GM23338 (cell line): ENCODE results near the gene HLA-F. TPM values are rescaled to one million over a fixed set of nuclear protein-coding genes. Genes with fewer than 3 reads are reported as not detected.

Experiments used
- ATAC-seq: fragments of 200-7000 bp; cut with Tn5 transposase; 3 replicates; pipeline ENCODE4 v1.9.1; 2020
- DNase-seq: peaks from one replicate; pipeline ENCODE4 v3.0.0-alpha.2; 2015; ENCODE audit warnings: low spot score
- H2AFZ ChIP-seq: fragments of 200-600 bp; sonication (generic); 2 replicates; pipeline ENCODE4 v1.8.0; 2016; ENCODE audit warnings: antibody characterized with exemption, mild to moderate bottlenecking, moderate library complexity
- H3F3A ChIP-seq: fragments of 200-600 bp; sonication (generic); replicated peaks from 2 replicates; pipeline ENCODE4 v1.8.0; 2017; ENCODE audit warnings: antibody characterized with exemption, mixed run types, low read depth
- H3K27ac ChIP-seq: fragments of 200-600 bp; sonication (generic); 2 replicates; pipeline ENCODE4 v1.6.1; 2016; ENCODE audit warnings: low read depth
- H3K27me3 ChIP-seq: fragments of 200-600 bp; sonication (generic); 2 replicates; pipeline ENCODE4 v1.8.0; 2016; ENCODE audit warnings: mild to moderate bottlenecking, mixed run types, moderate library complexity; ENCODE audit not compliant: insufficient read depth
- H3K36me3 ChIP-seq: fragments of 200-600 bp; sonication (generic); 2 replicates; pipeline ENCODE4 v1.8.0; 2016; ENCODE audit warnings: mild to moderate bottlenecking; ENCODE audit not compliant: insufficient read depth
- H3K4me1 ChIP-seq: fragments of 200-600 bp; sonication (generic); 2 replicates; pipeline ENCODE4 v1.8.0; 2016; ENCODE audit warnings: mild to moderate bottlenecking, moderate library complexity; ENCODE audit not compliant: insufficient read depth
- H3K4me2 ChIP-seq: fragments of 200-600 bp; sonication (generic); 2 replicates; pipeline ENCODE4 v1.7.1; 2017; ENCODE audit warnings: mixed run types
- H3K4me3 ChIP-seq: fragments of 200-600 bp; sonication (generic); 2 replicates; pipeline ENCODE4 v1.6.1; 2016; ENCODE audit warnings: mixed run types
- H3K79me2 ChIP-seq: fragments of 200-600 bp; sonication (generic); replicated peaks from 2 replicates; pipeline ENCODE4 v1.8.0; 2017; ENCODE audit warnings: mild to moderate bottlenecking; ENCODE audit not compliant: insufficient read depth
- H3K9me2 ChIP-seq: fragments of 200-600 bp; sonication (generic); 2 replicates; pipeline ENCODE4 v1.8.0; 2017; ENCODE audit not compliant: insufficient read depth
- H4K20me1 ChIP-seq: fragments of 200-600 bp; sonication (generic); replicated peaks from 2 replicates; pipeline ENCODE4 v1.8.0; 2017; ENCODE audit warnings: mild to moderate bottlenecking; ENCODE audit not compliant: insufficient read depth
- H3K27ac Mint-ChIP-seq: 2 replicates; pipeline ENCODE4 v1.8.0; 2020; ENCODE audit warnings: inconsistent platforms, mild to moderate bottlenecking, moderate library complexity, mixed read lengths
- H3K27me3 Mint-ChIP-seq: 3 replicates; pipeline ENCODE4 v1.8.0; 2022; ENCODE audit warnings: low read depth, mild to moderate bottlenecking, moderate library complexity, mixed read lengths, inconsistent platforms; ENCODE audit not compliant: insufficient read depth, poor library complexity
- H3K36me3 Mint-ChIP-seq: 3 replicates; pipeline ENCODE4 v1.8.0; 2021; ENCODE audit warnings: low read depth, mild to moderate bottlenecking, inconsistent platforms, moderate library complexity, mixed read lengths
- H3K4me1 Mint-ChIP-seq: 3 replicates; pipeline ENCODE4 v1.8.0; 2020; ENCODE audit warnings: mild to moderate bottlenecking, inconsistent platforms, mixed read lengths
- H3K4me3 Mint-ChIP-seq: 3 replicates; pipeline ENCODE4 v1.8.0; 2021; ENCODE audit warnings: moderate library complexity, mild to moderate bottlenecking, inconsistent platforms, mixed read lengths
- H3K9me3 Mint-ChIP-seq: 3 replicates; pipeline ENCODE4 v1.8.0; 2020; ENCODE audit warnings: moderate library complexity, mild to moderate bottlenecking, inconsistent platforms, mixed read lengths
- CREB1 ChIP-seq: fragments of 250-450 bp; sonication (Bioruptor Pico); IDR thresholded peaks from 2 replicates; pipeline ENCODE4 v1.5.0; 2020; ENCODE audit warnings: low read depth, mild to moderate bottlenecking, moderate library complexity
- CTCF ChIP-seq, 2 experiments: fragments of 200-600 bp in 1 of 2; sonication (generic) in 1 of 2; conservative IDR thresholded peaks; 2 replicates each; pipeline versions ENCODE4 v1.5.1 to v1.6.1; 2016 to 2017; ENCODE audit warnings: antibody characterized with exemption in 2 of 2, low read depth in 2 of 2, mild to moderate bottlenecking in 2 of 2, moderate library complexity in 1 of 2
- EZH2 ChIP-seq: fragments of 200-600 bp; sonication (generic); IDR thresholded peaks from one replicate; pipeline ENCODE4 v1.8.0; 2017; ENCODE audit warnings: antibody characterized with exemption, mild to moderate bottlenecking, low read depth; ENCODE audit not compliant: unreplicated experiment
- EZH2phosphoT487 ChIP-seq: fragments of 200-600 bp; sonication (generic); IDR thresholded peaks from one replicate; pipeline ENCODE4 v1.8.1; 2018; ENCODE audit warnings: antibody characterized with exemption; ENCODE audit not compliant: unreplicated experiment
- NANOG ChIP-seq: IDR thresholded peaks from 2 replicates; pipeline ENCODE4 v1.6.1; 2016; ENCODE audit warnings: antibody characterized with exemption, borderline replicate concordance
- REST ChIP-seq: IDR thresholded peaks from one replicate; pipeline ENCODE4 v1.6.1; 2018; ENCODE audit warnings: antibody characterized with exemption; ENCODE audit not compliant: unreplicated experiment
- STAT1 ChIP-seq: IDR thresholded peaks from one replicate; pipeline ENCODE4 v1.6.1; 2016; ENCODE audit warnings: antibody characterized with exemption; ENCODE audit not compliant: unreplicated experiment
- ZNF331 ChIP-seq: fragments of 250-450 bp; sonication (Bioruptor Pico); IDR thresholded peaks from 2 replicates; pipeline ENCODE4 v1.5.0; 2020; ENCODE audit warnings: low read depth, mild to moderate bottlenecking, moderate library complexity
- ZNF462 ChIP-seq: fragments of 250-450 bp; sonication (Bioruptor Pico); IDR thresholded peaks from 2 replicates; pipeline ENCODE4 v1.5.0; 2020; ENCODE audit warnings: mild to moderate bottlenecking, moderate library complexity
- polyA plus RNA-seq: library from polyadenylated mRNA; unstranded; fragments of >200 nt; fragmentation: Nextera tagmentation; extraction: Ambion mirVana; gene quantifications from 2 replicates; pipeline ENCODE4 v1.2.1, GENCODE V29; 2016
- total RNA-seq: library from RNA; depleted of rRNA; stranded (reverse); fragments of >200 nt; shearing (Covaris generic); gene quantifications from 2 replicates; pipeline ENCODE4 v1.2.3, GENCODE V29; 2014

HLA-F gene
- total and polyA plus RNA-seq, 2 experiments from 2014 or later: 4.4 to 10.4 TPM

GRCh38 chr6:29708432-29709179 lies 14.6 kb upstream of the HLA-F start (continued):
- TF ChIP-seq ZNF462: no peak
- TF ChIP-seq CTCF (conservative IDR thresholded peaks at IDR 0.05; ENCODE audit: low read depth in 2 of 2): no peak

- no peak for ATAC-seq
- no peak for TF ChIP-seq EZH2
- TF ChIP-seq CTCF (conservative IDR thresholded peaks at IDR 0.05; ENCODE audit: low read depth in 2 of 2): no peak
- no peak for TF ChIP-seq EZH2phosphoT487
- no peak for TF ChIP-seq NANOG
- TF ChIP-seq CREB1: no peak
- no peak for TF ChIP-seq REST
- no peak for TF ChIP-seq ZNF331 (CRISPR knock-in tag)
- TF ChIP-seq STAT1: no peak
Observed at GRCh38 chr6:29709188-29709587, 14.0 kb upstream of the HLA-F start.

More at GRCh38 chr6:29709188-29709587, 14.0 kb upstream of the HLA-F start:
- H3K4me1 ChIP-seq: peaks cover 7% of the 10 kb centered on the region; the same call in 1 of the 2 replicates
- H3K4me3 ChIP-seq: no peak overlapping the region
- H3K79me2 ChIP-seq: no peaks in the 10 kb centered on the region
- Mint-ChIP-seq H3K36me3 (no peaks in the 10 kb centered on the region), H3K9me3 (no peaks in the 10 kb centered on the region), H3K27me3 (peaks cover 8% of the 10 kb centered on the region), H3K4me3 (no peak overlapping the region), H3K4me1 (peaks cover 10% of the 10 kb centered on the region), H3K27ac (no peak overlapping the region)
- no peak overlapping the region for H3K27ac ChIP-seq
- H3K4me2 ChIP-seq: no peak overlapping the region
- H3F3A ChIP-seq: no peaks in the 10 kb centered on the region
- no peaks in the 10 kb centered on the region for H3K27me3 ChIP-seq
- no peaks in the 10 kb centered on the region for H3K36me3 ChIP-seq
- no peaks in the 10 kb centered on the region for H4K20me1 ChIP-seq
- H2AFZ ChIP-seq: no peak overlapping the region
- 0 out of 2 replicates have a peak, but pooled peaks cover 4% of the 10 kb centered on the region for H3K9me2 ChIP-seq
- DNase-seq: no peak
